ENCODE results near the gene CPNE7.
"Not testable (repeated sequence)": the region's sequence is repeated elsewhere in the genome, so short reads cannot be mapped to it uniquely, and the experiment has no call there.

CPNE7 gene

GRCh38 chr16:89629827-89630610, 54.5 kb downstream of the CPNE7 start:
- TF ChIP-seq CTCF (IDR thresholded peaks at IDR 0.05; ENCODE audit: low read depth, low read length, missing control alignments) = no peak
- H3K27me3 ChIP-seq (replicated peaks) = no peaks in the 10 kb centered on the region
- H3K4me3 ChIP-seq (ENCODE audit: low read depth, low read length) = no peak overlapping the region
- H3K36me3 ChIP-seq (replicated peaks) = no peaks in the 10 kb centered on the region
- no peak overlapping the region for H3K27ac ChIP-seq
- DNase-seq = no peak
- in situ Hi-C loops (cut with HindIII; ENCODE audit: low pct_ligation_motif_present, low sequenced_read_pairs) = no loop called here

DNA sequence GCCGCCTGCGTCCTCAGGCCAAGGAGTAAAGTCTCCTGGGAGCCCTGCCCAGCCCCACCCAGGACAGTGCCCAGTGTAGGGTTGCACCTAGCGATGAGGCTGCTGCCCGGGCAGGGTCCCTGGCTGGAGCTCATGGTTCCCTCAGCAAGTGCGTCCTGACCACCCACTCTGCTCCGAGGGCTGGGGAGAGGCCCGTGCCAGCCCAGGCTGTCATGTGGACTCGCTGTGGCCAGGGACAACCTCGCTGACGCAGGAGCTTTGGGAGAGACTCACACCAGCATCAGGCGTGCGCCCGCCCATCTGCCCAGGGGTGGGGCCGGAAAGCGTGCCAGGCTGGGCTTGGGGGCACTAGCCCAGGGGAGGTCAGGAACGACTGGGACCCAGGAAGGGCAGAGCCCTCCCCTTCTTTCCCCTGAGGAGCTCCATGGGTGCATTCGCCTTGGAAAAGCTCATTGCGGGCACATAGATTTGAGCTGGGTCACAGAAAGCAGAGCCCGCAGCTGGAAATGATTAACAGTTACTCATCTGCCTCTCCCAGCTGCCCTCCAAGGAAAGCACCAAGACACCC, 57.6 kb downstream of the CPNE7 start:
- H3K4me3 ChIP-seq (ENCODE audit: low read depth, low read length) = no peak overlapping the region
- no peaks in the 10 kb centered on the region for H3K36me3 ChIP-seq (replicated peaks)
- TF ChIP-seq CTCF (IDR thresholded peaks at IDR 0.05; ENCODE audit: low read depth, low read length, missing control alignments) = no peak
- in situ Hi-C loops (cut with HindIII; ENCODE audit: low pct_ligation_motif_present, low sequenced_read_pairs) = no loop called here
- H3K27me3 ChIP-seq (replicated peaks) = no peaks in the 10 kb centered on the region
- DNase-seq = peak; percentile 45
- H3K27ac ChIP-seq = no peak overlapping the region

DNA sequence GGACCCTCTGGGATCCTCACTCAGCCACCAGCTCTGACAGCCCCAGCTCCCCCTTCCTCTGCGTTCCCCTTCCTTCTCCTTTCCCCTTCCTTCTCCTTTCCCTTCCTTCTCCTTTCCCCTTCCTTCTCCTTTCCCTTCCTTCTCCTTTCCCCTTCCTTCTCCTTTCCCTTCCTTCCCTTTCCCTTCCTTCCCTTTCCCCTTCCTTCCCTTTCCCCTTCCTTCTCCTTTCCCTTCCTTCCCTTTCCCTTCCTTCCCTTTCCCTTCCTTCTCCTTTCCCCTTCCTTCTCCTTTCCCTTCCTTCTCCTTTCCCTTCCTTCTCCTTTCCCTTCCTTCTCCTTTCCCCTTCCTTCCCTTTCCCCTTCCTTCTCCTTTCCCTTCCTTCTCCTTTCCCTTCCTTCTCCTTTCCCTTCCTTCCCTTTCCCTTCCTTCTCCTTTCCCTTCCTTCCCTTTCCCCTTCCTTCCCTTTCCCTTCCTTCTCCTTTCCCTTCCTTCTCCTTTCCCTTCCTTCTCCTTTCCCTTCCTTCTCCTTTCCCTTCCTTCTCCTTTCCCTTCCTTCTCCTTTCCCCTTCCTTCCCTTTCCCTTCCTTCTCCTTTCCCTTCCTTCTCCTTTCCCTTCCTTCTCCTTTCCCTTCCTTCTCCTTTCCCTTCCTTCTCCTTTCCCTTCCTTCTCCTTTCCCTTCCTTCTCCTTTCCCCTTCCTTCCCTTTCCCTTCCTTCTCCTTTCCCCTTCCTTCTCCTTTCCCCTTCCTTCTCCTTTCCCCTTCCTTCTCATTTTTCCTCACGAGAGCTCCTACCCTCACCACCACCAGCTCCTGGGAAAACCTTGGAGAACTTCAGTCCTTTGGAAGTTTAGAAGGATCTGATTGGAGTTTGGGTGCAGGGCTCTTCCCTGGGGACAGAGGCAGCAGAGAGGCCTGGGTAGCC, 59.2 kb downstream of the CPNE7 start:
- DNase-seq; H3K36me3 ChIP-seq (replicated peaks); in situ Hi-C loops (cut with HindIII; ENCODE audit: low pct_ligation_motif_present, low sequenced_read_pairs); H3K4me3 ChIP-seq (ENCODE audit: low read depth, low read length); H3K27ac ChIP-seq; H3K27me3 ChIP-seq (replicated peaks): not testable (repeated sequence)

DNA sequence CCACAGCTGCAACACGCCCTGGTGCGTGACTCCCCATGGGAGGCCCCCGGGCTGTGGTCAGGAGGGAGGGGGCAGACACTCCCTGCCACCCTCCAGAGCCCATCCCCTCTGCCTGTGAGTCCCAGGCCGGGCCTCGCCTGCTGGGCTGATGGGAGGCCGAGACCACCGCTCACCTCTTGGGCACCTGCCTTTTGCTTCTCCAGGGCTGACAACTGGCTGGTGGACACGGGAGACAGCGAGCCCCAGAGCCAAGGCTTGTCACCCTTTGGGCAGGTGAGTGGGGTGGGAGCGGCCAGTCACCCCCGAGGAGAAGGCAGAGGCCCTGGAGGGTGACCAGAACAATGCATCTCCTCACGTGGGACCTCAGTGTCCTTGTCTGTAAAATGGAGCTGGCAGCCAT, 61.1 kb downstream of the CPNE7 start:
- in situ Hi-C loops (cut with HindIII; ENCODE audit: low pct_ligation_motif_present, low sequenced_read_pairs) = no loop called here
- Histone ChIP-seq H3K27ac (no peak overlapping the region), H3K36me3 (replicated peaks) (no peaks in the 10 kb centered on the region), H3K27me3 (replicated peaks) (no peaks in the 10 kb centered on the region), H3K4me3 (ENCODE audit: low read depth, low read length) (no peak overlapping the region)
- TF ChIP-seq CTCF (IDR thresholded peaks at IDR 0.05; ENCODE audit: low read depth, low read length, missing control alignments) = no peak
- DNase-seq = no peak

- Histone ChIP-seq H3K4me3 (ENCODE audit: low read depth, low read length) (no peak overlapping the region), H3K36me3 (replicated peaks) (no peaks in the 10 kb centered on the region), H3K27me3 (replicated peaks) (no peaks in the 10 kb centered on the region), H3K27ac (no peak overlapping the region)
- in situ Hi-C loops (cut with HindIII; ENCODE audit: low pct_ligation_motif_present, low sequenced_read_pairs) = no loop called here
- TF ChIP-seq CTCF (IDR thresholded peaks at IDR 0.05; ENCODE audit: low read depth, low read length, missing control alignments) = no peak
- DNase-seq = no peak
Observed at GRCh38 chr16:89637379-89637778, 61.8 kb downstream of the CPNE7 start.

- Histone ChIP-seq H3K27me3 (replicated peaks) (no peaks in the 10 kb centered on the region), H3K27ac (no peak overlapping the region), H3K4me3 (ENCODE audit: low read depth, low read length) (no peak overlapping the region), H3K36me3 (replicated peaks) (no peaks in the 10 kb centered on the region)
- no peak for DNase-seq
- TF ChIP-seq CTCF (IDR thresholded peaks at IDR 0.05; ENCODE audit: low read depth, low read length, missing control alignments) = no peak
- in situ Hi-C loops (cut with HindIII; ENCODE audit: low pct_ligation_motif_present, low sequenced_read_pairs) = no loop called here
Observed at GRCh38 chr16:89638455-89638854, 62.9 kb downstream of the CPNE7 start.

Measured in brain microvascular endothelial cell (primary cell).